GM18517 (cell line): Measurements from ENCODE around the gene RAB3GAP1.

Experiments
- ATAC-seq: cut with Tn5 transposase; IDR thresholded peaks from one replicate; pipeline ENCODE4 v1.9.1; 2021; ENCODE audit warnings: mild to moderate bottlenecking, moderate library complexity; ENCODE audit not compliant: unreplicated experiment

RAB3GAP1 gene

GRCh38 chr2:135162377-135162776, 110.3 kb downstream of the RAB3GAP1 start:
- no peak for ATAC-seq

- ATAC-seq: no peak
Observed at GRCh38 chr2:135162786-135163185, 110.7 kb downstream of the RAB3GAP1 start.

- ATAC-seq: no peak
Observed at GRCh38 chr2:135163306-135163705, 111.2 kb downstream of the RAB3GAP1 start.

- no peak for ATAC-seq
Observed at GRCh38 chr2:135163901-135164300, 111.8 kb downstream of the RAB3GAP1 start.

- no peak for ATAC-seq
Observed at GRCh38 chr2:135164431-135164830, 112.3 kb downstream of the RAB3GAP1 start.

GRCh38 chr2:135167273-135167672, 115.2 kb downstream of the RAB3GAP1 start:
- ATAC-seq: no peak

- ATAC-seq: no peak
Observed at GRCh38 chr2:135168204-135168856, 116.2 kb downstream of the RAB3GAP1 start.

- no peak for ATAC-seq
Observed at GRCh38 chr2:135169900-135170753, 118.0 kb downstream of the RAB3GAP1 start.

GRCh38 chr2:135174049-135174809, 122.1 kb downstream of the RAB3GAP1 start:
- ATAC-seq: no peak

GRCh38 chr2:135174810-135175093, 122.7 kb downstream of the RAB3GAP1 start:
- ATAC-seq: no peak

GRCh38 chr2:135175177-135175576, 123.1 kb downstream of the RAB3GAP1 start:
- ATAC-seq: no peak

- no peak for ATAC-seq
Observed at GRCh38 chr2:135179689-135180088, 127.6 kb downstream of the RAB3GAP1 start.

- no peak for ATAC-seq
Observed at GRCh38 chr2:135182190-135182589, 130.1 kb downstream of the RAB3GAP1 start.

- no peak for ATAC-seq
Observed at GRCh38 chr2:135182601-135183000, 130.5 kb downstream of the RAB3GAP1 start.

GRCh38 chr2:135183822-135184221, 131.7 kb downstream of the RAB3GAP1 start:
- no peak for ATAC-seq

GRCh38 chr2:135186054-135186453, 134.0 kb downstream of the RAB3GAP1 start:
- ATAC-seq: no peak

- no peak for ATAC-seq
Observed at GRCh38 chr2:135187270-135187669, 135.2 kb downstream of the RAB3GAP1 start.

- ATAC-seq: no peak
Observed at GRCh38 chr2:135189148-135189547, 137.1 kb downstream of the RAB3GAP1 start.

- ATAC-seq: no peak
Observed at GRCh38 chr2:135190799-135191198, 138.7 kb downstream of the RAB3GAP1 start.

- no peak for ATAC-seq
Observed at GRCh38 chr2:135198481-135198880, 146.4 kb downstream of the RAB3GAP1 start.

GRCh38 chr2:135202751-135203150, 150.7 kb downstream of the RAB3GAP1 start:
- no peak for ATAC-seq

- ATAC-seq: no peak
Observed at GRCh38 chr2:135203944-135204343, 151.9 kb downstream of the RAB3GAP1 start.
